Measurements from ENCODE around the gene COPS6. TPM values are rescaled to one million over a fixed set of nuclear protein-coding genes. Genes with fewer than 3 reads are reported as not detected.

COPS6 gene
- total RNA-seq, 4 donors from 2014 or later: 22.3 to 42.7 (median 30.0) TPM

GRCh38 chr7:100063376-100063775 lies 25.4 kb upstream of the COPS6 start:
- 92 to 95% methylated on average over 4 of the region's 4 CpGs for WGBS, 2 donors
- no peak for TF ChIP-seq POLR2A (IDR thresholded peaks at IDR 0.05)
- TF ChIP-seq CTCF (IDR thresholded peaks at IDR 0.05): no peak
- no peak overlapping the region for H3K4me3 ChIP-seq (ENCODE audit: low read depth, poor library complexity, severe bottlenecking)
- no peak for DNase-seq (ENCODE audit: low spot score in 2 of 2)
- intact Hi-C loops (cut with DNase I; ENCODE audit: low total_unique reads): no loop called here

GRCh38 chr7:100064162-100064561 lies 24.6 kb upstream of the COPS6 start:
- no peak for TF ChIP-seq POLR2A (IDR thresholded peaks at IDR 0.05)
- WGBS, 2 donors: 97 to 98% methylated on average over 9 of the region's 9 CpGs
- intact Hi-C loops (cut with DNase I; ENCODE audit: low total_unique reads): no loop called here
- DNase-seq (ENCODE audit: low spot score in 2 of 2): no peak
- H3K4me3 ChIP-seq (ENCODE audit: low read depth, poor library complexity, severe bottlenecking): no peak overlapping the region

- TF ChIP-seq POLR2A (IDR thresholded peaks at IDR 0.05): no peak
- TF ChIP-seq CTCF (IDR thresholded peaks at IDR 0.05): no peak
- no peak overlapping the region for H3K4me3 ChIP-seq (ENCODE audit: low read depth, poor library complexity, severe bottlenecking)
- no peak for DNase-seq (ENCODE audit: low spot score in 2 of 2)
- 41 to 50% methylated on average over 8 of the region's 8 CpGs for WGBS, 2 donors
- intact Hi-C loops (cut with DNase I; ENCODE audit: low total_unique reads): no loop called here
These were observed 23.1 kb upstream of the COPS6 start for GRCh38 chr7:100065452-100066186.

GRCh38 chr7:100066953-100067352 lies 21.8 kb upstream of the COPS6 start:
- TF ChIP-seq CTCF (IDR thresholded peaks at IDR 0.05) (no peak), POLR2A (IDR thresholded peaks at IDR 0.05) (no peak)
- WGBS, 2 donors: 90 to 96% methylated on average over 7 of the region's 7 CpGs
- intact Hi-C loops (cut with DNase I; ENCODE audit: low total_unique reads): no loop called here

GRCh38 chr7:100069991-100070390 lies 18.8 kb upstream of the COPS6 start:
- DNase-seq (ENCODE audit: low spot score in 2 of 2): no peak
- H3K4me3 ChIP-seq (ENCODE audit: low read depth, poor library complexity, severe bottlenecking): no peak overlapping the region
- TF ChIP-seq POLR2A (IDR thresholded peaks at IDR 0.05) (no peak), CTCF (IDR thresholded peaks at IDR 0.05) (no peak)
- intact Hi-C loops (cut with DNase I; ENCODE audit: low total_unique reads): no loop called here
- 97% methylated on average over 5 of the region's 5 CpGs for WGBS, 2 donors

More at GRCh38 chr7:100066953-100067352, 21.8 kb upstream of the COPS6 start:
- no peak for DNase-seq (ENCODE audit: low spot score in 2 of 2)
- no peak overlapping the region for H3K4me3 ChIP-seq (ENCODE audit: low read depth, poor library complexity, severe bottlenecking)

GRCh38 chr7:100071018-100071723 lies 17.6 kb upstream of the COPS6 start:
- no peak overlapping the region for H3K4me3 ChIP-seq (ENCODE audit: low read depth, poor library complexity, severe bottlenecking)
- WGBS, 2 donors: 97 to 99% methylated on average over 11 of the region's 11 CpGs
- no peak for DNase-seq (ENCODE audit: low spot score in 2 of 2)
- TF ChIP-seq POLR2A (IDR thresholded peaks at IDR 0.05) (no peak), CTCF (IDR thresholded peaks at IDR 0.05) (no peak)
- intact Hi-C loops (cut with DNase I; ENCODE audit: low total_unique reads): no loop called here
